K562 (cell line): Measurements from ENCODE around the gene RPS6KA2. TPM values are rescaled to one million over a fixed set of nuclear protein-coding genes. Genes with fewer than 3 reads are reported as not detected.

Experiments used
- ATAC-seq: fragments of 200-7000 bp; cut with Tn5 transposase; 3 replicates; pipeline ENCODE4 v1.9.1; 2020; ENCODE audit warnings: moderate library complexity
- BruUV-seq: library from RNA; stranded (reverse); fragments of 400-500 nt; replicated peaks from 2 replicates; lab custom pipeline; 2021; lab: Mats Ljungman, UMichigan
- CTCF ChIA-PET: fragments of 300-600 bp; formaldehyde crosslinking; extraction: SDS; loops from one replicate; lab custom pipeline; 2021; ENCODE audit warnings: low intra/inter-chr PET ratio; lab: Yijun Ruan, JAX
- POLR2A ChIA-PET: fragments of 300-600, 350-650 bp; sonication (Branson Sonifier 250); formaldehyde crosslinking; extraction: SDS; loops from one replicate; lab custom pipeline; 2021; ENCODE audit warnings: antibody characterized with exemption, inconsistent platforms; lab: Yijun Ruan, JAX
- DNase-seq, 4 experiments: peaks; one replicate each; pipeline versions ENCODE4 v3.0.0 to v3.0.0-alpha.2; 2011 to 2018; ENCODE audit warnings: low spot score in 3 of 4, mixed read lengths in 3 of 4; ENCODE audit errors: extremely low read depth in 1 of 4
- FAIRE-seq: peaks from 2 replicates; lab custom pipeline; 2011; peaks lifted over from hg19 to GRCh38; lab: Jason Lieb, UNC
- H2AFZ ChIP-seq: 2 replicates; pipeline ENCODE4 v1.6.0; 2011; ENCODE audit warnings: low read depth, low read length, control low read depth, inconsistent platforms
- H3K27ac ChIP-seq: fragments of 200-600 bp; 3 replicates; pipeline ENCODE4 v1.8.0; 2011; ENCODE audit warnings: low read depth, mild to moderate bottlenecking, control low read depth, inconsistent platforms, low read length, moderate library complexity, mixed read lengths; ENCODE audit errors: extremely low read depth
- H3K27me3 ChIP-seq, 2 experiments: fragments of 300-600 bp in 1 of 2; 2 replicates in 1 of 2; 3 replicates in 1 of 2; pipeline versions ENCODE4 v1.6.0 to v1.8.0; 2011; ENCODE audit warnings: inconsistent platforms in 2 of 2, low read length in 2 of 2, mild to moderate bottlenecking in 1 of 2, mixed read lengths in 1 of 2, moderate library complexity in 1 of 2; ENCODE audit not compliant: control insufficient read depth in 2 of 2, insufficient read depth in 2 of 2
- H3K36me3 ChIP-seq: fragments of 300-600 bp; 3 replicates; pipeline ENCODE4 v1.8.0; 2011; ENCODE audit warnings: mild to moderate bottlenecking, low read length, inconsistent platforms; ENCODE audit not compliant: control insufficient read depth, insufficient read depth
- H3K4me1 ChIP-seq, 2 experiments: fragments of 200-600 bp in 1 of 2; replicated peaks in 1 of 2; 2 replicates in 1 of 2; 3 replicates in 1 of 2; pipeline versions ENCODE4 v1.5.1 to v1.8.0; 2011; ENCODE audit warnings: inconsistent platforms in 2 of 2, low read length in 2 of 2, mild to moderate bottlenecking in 1 of 2, mixed read lengths in 1 of 2, moderate library complexity in 1 of 2; ENCODE audit not compliant: control insufficient read depth in 2 of 2, insufficient read depth in 2 of 2
- H3K4me2 ChIP-seq: 2 replicates; pipeline ENCODE4 v1.6.1; 2011; ENCODE audit warnings: low read length, control low read depth, inconsistent platforms, mixed read lengths; ENCODE audit not compliant: insufficient read depth
- H3K4me3 ChIP-seq: fragments of 200-600 bp; sonication (generic), shearing (Covaris generic); 2 replicates; pipeline ENCODE4 v1.5.1; 2016; ENCODE audit warnings: control low read depth, inconsistent platforms
- H3K79me2 ChIP-seq: fragments of 200-600 bp; 3 replicates; pipeline ENCODE4 v1.8.0; 2011; ENCODE audit warnings: low read length, inconsistent platforms; ENCODE audit not compliant: control insufficient read depth, insufficient read depth
- H3K9ac ChIP-seq, 2 experiments: 2 replicates each; pipeline versions ENCODE4 v1.6.0 to v1.6.1; 2011; ENCODE audit warnings: low read depth in 2 of 2, low read length in 2 of 2, control low read depth in 1 of 2, inconsistent platforms in 1 of 2, mild to moderate bottlenecking in 1 of 2, mixed read lengths in 1 of 2; ENCODE audit not compliant: insufficient read depth in 1 of 2
- H3K9me1 ChIP-seq: one replicate; pipeline ENCODE4 v1.6.0; 2011; ENCODE audit warnings: inconsistent platforms, mild to moderate bottlenecking, low read length, moderate library complexity; ENCODE audit not compliant: control insufficient read depth, insufficient read depth
- H3K9me3 ChIP-seq: replicated peaks from 2 replicates; pipeline ENCODE4 v1.5.1; 2011; ENCODE audit warnings: low read depth, low read length, inconsistent platforms; ENCODE audit not compliant: control insufficient read depth, insufficient read depth
- H4K20me1 ChIP-seq: replicated peaks from 2 replicates; pipeline ENCODE4 v1.6.1; 2011; ENCODE audit warnings: low read length, inconsistent platforms, mixed read lengths; ENCODE audit not compliant: control insufficient read depth, insufficient read depth
- ARID1B ChIP-seq: fragments of 450-650 bp; IDR thresholded peaks from 2 replicates; pipeline ENCODE4 v1.6.1; 2016; ENCODE audit warnings: antibody characterized with exemption, mild to moderate bottlenecking, inconsistent platforms
- CCNT2 ChIP-seq: IDR thresholded peaks from 2 replicates; pipeline ENCODE4 v1.6.1; 2011; ENCODE audit warnings: borderline replicate concordance, low read depth, mild to moderate bottlenecking, moderate library complexity, mixed read lengths, low read length; ENCODE audit not compliant: insufficient read length; ENCODE audit errors: extremely low read depth
- DIDO1 ChIP-seq: fragments of 450-650 bp; IDR thresholded peaks from 2 replicates; pipeline ENCODE4 v1.6.1; 2016; ENCODE audit warnings: low read depth, missing biosample characterization, missing genetic modification characterization
- EWSR1 ChIP-seq: fragments of 450-650 bp; IDR thresholded peaks from 2 replicates; pipeline ENCODE4 v1.6.1; 2018; ENCODE audit warnings: borderline replicate concordance, mild to moderate bottlenecking, low read depth, moderate library complexity; ENCODE audit not compliant: partially characterized antibody
- HDAC2 ChIP-seq: fragments of 450-650 bp; IDR thresholded peaks from 2 replicates; pipeline ENCODE4 v1.6.1; 2016; ENCODE audit warnings: mild to moderate bottlenecking
- MCM7 ChIP-seq, 2 experiments: fragments of 450-650 bp; IDR thresholded peaks; 2 replicates each; pipeline ENCODE4 v1.6.1; 2016 to 2018
- MYNN ChIP-seq, 2 experiments: sonication (generic); formaldehyde crosslinking in 1 of 2; IDR thresholded peaks; 2 replicates each; pipeline versions ENCODE4 v1.5.0 to v1.6.1; 2016 to 2020; ENCODE audit warnings: antibody characterized with exemption in 1 of 2, missing genetic modification reagents in 1 of 2
- NCOA2 ChIP-seq, 2 experiments: fragments of 450-650 bp; IDR thresholded peaks; 2 replicates each; pipeline ENCODE4 v1.6.1; 2018; ENCODE audit warnings: mild to moderate bottlenecking in 2 of 2, moderate library complexity in 1 of 2; ENCODE audit not compliant: partially characterized antibody in 2 of 2
- NFIC ChIP-seq: fragments of 450-650 bp; IDR thresholded peaks from 2 replicates; pipeline ENCODE4 v1.6.1; 2017; ENCODE audit warnings: mild to moderate bottlenecking, inconsistent platforms
- PTTG1 ChIP-seq: fragments of 450-650 bp; IDR thresholded peaks from 2 replicates; pipeline ENCODE4 v1.6.1; 2016; ENCODE audit warnings: low read depth, mild to moderate bottlenecking, missing genetic modification characterization, missing compliant biosample characterization
- RBM14 ChIP-seq: fragments of 200-400 bp; formaldehyde crosslinking; IDR thresholded peaks from 2 replicates; pipeline ENCODE4 v1.6.1; 2018; ENCODE audit warnings: low read depth, mild to moderate bottlenecking, low read length, moderate library complexity, borderline replicate concordance; ENCODE audit not compliant: insufficient read depth
- SMC3 ChIP-seq: conservative IDR thresholded peaks from 2 replicates; pipeline ENCODE4 v1.6.1; 2011; ENCODE audit warnings: low read depth, low read length, improper control_type of control experiment; ENCODE audit not compliant: insufficient read depth
- WHSC1 ChIP-seq: IDR thresholded peaks from one replicate; pipeline ENCODE4 v1.6.1; 2012; ENCODE audit warnings: low read length, control low read depth, inconsistent platforms
- ZBTB17 ChIP-seq: fragments of 450-650 bp; formaldehyde crosslinking; IDR thresholded peaks from 2 replicates; pipeline ENCODE4 v1.4.0; 2020; ENCODE audit warnings: mild to moderate bottlenecking
- ZNF175 ChIP-seq: fragments of 200-800 bp; sonication (Bioruptor generic); IDR thresholded peaks from 2 replicates; pipeline ENCODE4 v1.6.1; 2016; ENCODE audit warnings: low read depth, mild to moderate bottlenecking, missing genetic modification characterization, missing compliant biosample characterization
- ZNF184 ChIP-seq: sonication (generic); formaldehyde crosslinking; IDR thresholded peaks from 2 replicates; pipeline ENCODE4 v1.5.0; 2020; ENCODE audit warnings: missing genetic modification reagents
- ZNF316 ChIP-seq: fragments of 450-650 bp; IDR thresholded peaks from 2 replicates; pipeline ENCODE4 v1.6.1; 2016
- ZNF79 ChIP-seq: fragments of 250-450 bp; sonication (Bioruptor Pico); IDR thresholded peaks from 2 replicates; pipeline ENCODE4 v1.4.0; 2020; ENCODE audit warnings: low read depth, mild to moderate bottlenecking, moderate library complexity
- WGBS: fragments of 100-300 bp; shearing (Covaris generic); methylation state at CpG from one replicate; pipeline ENCODE4 v1.1.6; 2016; ENCODE audit warnings: low coverage, mixed read lengths; ENCODE audit not compliant: insufficient coverage; ENCODE audit errors: missing lambda C conversion rate; 5-methylcytosine and 5-hydroxymethylcytosine counted together
- in situ Hi-C: fragments of 300-500 bp; cut with MboI; formaldehyde crosslinking; loops from 4 replicates; pipeline ENCODE4 v1.15.0; 2018; ENCODE audit warnings: inconsistent platforms, mixed read lengths
- intact Hi-C: fragments of 100-400 bp; cut with micrococcal nuclease; formaldehyde crosslinking; loops from 2 replicates; pipeline ENCODE4 v1.14.2; 2022
- polyA plus RNA-seq, 8 experiments: library from polyadenylated mRNA; depleted of rRNA in 4 of 8; stranded (reverse) in 5 of 8; unstranded in 3 of 8; fragments of >200 nt; fragmentation: Nextera tagmentation in 2 of 8; fragmentation: Illumina TruSeq in 1 of 8; extraction: Ambion mirVana in 2 of 8; extraction: Trizol in 1 of 8; gene quantifications; 2 replicates each; pipeline versions ENCODE4 v1.2.1 to v1.2.3, GENCODE V29; 2011 to 2014; ENCODE audit warnings: inconsistent platforms in 1 of 8, missing spikeins in 1 of 8
- total RNA-seq, 7 experiments: library from RNA; depleted of rRNA in 6 of 7; stranded (reverse); fragments of >200 nt in 6 of 7; fragmentation: Illumina TruSeq in 2 of 7; extraction: Trizol in 2 of 7; gene quantifications; 2 replicates each; pipeline versions ENCODE4 v1.2.1 to v1.2.3, GENCODE V29; 2011 to 2021; ENCODE audit warnings: low replicate concordance in 1 of 7

Gene RPS6KA2
- total and polyA plus RNA-seq, 9 of the 15 experiments (the other 6 are each of a cell fraction or from before 2014, with no cell fraction given): 0.29 to 1.00 (median 0.53) TPM

DNA sequence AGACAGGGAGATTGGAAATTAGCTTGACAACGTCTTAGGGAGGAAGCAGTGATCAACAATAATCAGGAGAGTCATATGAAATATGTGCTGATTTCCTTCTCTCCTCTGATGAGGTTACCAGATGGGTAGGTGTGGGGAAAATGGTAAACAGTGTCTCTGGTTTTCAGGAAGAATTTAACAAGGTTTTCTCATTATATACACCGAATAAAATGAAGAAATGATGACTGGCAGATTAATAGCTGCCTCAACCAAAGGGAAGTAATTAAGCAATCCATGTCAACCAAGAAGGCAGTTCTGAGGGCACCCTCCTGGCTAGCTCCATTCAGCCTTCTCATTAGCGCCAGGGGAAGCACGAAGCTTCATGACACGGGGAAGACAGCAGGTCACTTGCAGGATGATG, 27.8 kb downstream of the RPS6KA2 start:
- BruUV-seq: no TSS peak
- FAIRE-seq: no peak
- CTCF ChIA-PET: no interaction called here

DNA sequence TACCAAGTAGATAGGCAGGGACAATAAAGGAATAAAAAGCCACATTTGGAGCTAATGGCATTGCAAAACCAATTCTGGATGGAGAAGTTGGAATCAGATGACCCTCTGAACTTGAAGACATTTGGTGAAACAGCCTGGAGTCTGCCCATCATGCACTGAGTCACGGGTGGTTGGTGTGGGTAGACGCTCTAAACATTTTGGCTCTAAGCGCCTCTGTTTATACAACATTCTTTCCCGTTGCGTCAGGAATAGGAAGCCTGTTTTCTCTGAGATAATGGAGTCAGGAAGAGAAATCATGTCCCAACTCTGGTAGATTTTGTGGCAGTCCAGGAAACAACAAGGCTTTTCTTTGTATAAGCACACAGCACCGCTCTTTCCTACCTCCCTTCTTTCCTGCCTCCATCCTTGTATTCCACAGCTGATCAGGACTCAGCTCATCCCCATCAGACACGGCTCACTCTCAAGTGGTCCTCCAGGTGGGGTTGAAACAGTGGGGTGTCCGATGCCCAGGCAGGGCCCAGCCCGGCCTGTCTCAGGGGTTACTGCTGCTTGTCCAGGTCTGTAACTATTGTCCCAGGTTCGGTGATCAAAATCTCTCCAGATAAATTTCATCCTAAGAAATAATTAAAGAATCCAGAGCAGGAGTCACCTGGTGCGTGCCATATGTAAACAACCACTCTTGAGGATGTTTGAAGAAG, 28.5 kb downstream of the RPS6KA2 start:
- Histone ChIP-seq H3K9ac (no peak overlapping the region), H3K4me1 (no peaks in the 10 kb centered on the region), H3K27me3 (peaks cover 10 to 33% of the 10 kb centered on the region in 2 experiments), H3K79me2 (no peaks in the 10 kb centered on the region), H4K20me1 (peaks cover 5% of the 10 kb centered on the region; the same call in 1 of the 2 replicates), H2AFZ (no peak overlapping the region), H3K4me2 (no peak overlapping the region), H3K9me3 (no peaks in the 10 kb centered on the region), H3K4me3 (no peak overlapping the region), H3K9me1 (no peaks in the 10 kb centered on the region), H3K36me3 (no peaks in the 10 kb centered on the region), H3K27ac (no peak overlapping the region)
- no peak for FAIRE-seq
- ChIA-PET CTCF (no interaction called here), POLR2A (interaction anchor here (0.7 kb wide), 1 partner anchor 14 kb away, joined by 3 read pairs; no protein-coding TSS in a partner anchor)
- in situ Hi-C loops: no loop called here
- no peak for DNase-seq
- 1% methylated on average over 11 of the region's 11 CpGs for WGBS
- BruUV-seq: no TSS peak
- ATAC-seq: no peak
- TF ChIP-seq ZNF175: no peak
- TF ChIP-seq PTTG1 (tag): no peak
- no peak for TF ChIP-seq WHSC1
- TF ChIP-seq NCOA2 (IDR thresholded peaks at IDR 0.05; ENCODE audit: partially characterized antibody in 2 of 2): no peak
- TF ChIP-seq CCNT2: no peak
- no peak for TF ChIP-seq NFIC
- no peak for TF ChIP-seq ARID1B
- no peak for TF ChIP-seq ZNF79 (CRISPR knock-in tag)
- no peak for TF ChIP-seq EWSR1
- no peak for TF ChIP-seq ZNF184 (CRISPR knock-in tag)
- no peak for TF ChIP-seq RBM14
- TF ChIP-seq MCM7 (IDR thresholded peaks at IDR 0.05): no peak
- TF ChIP-seq HDAC2: no peak
- intact Hi-C loops: no loop called here

More for the DNA sequence above, 27.8 kb downstream of the RPS6KA2 start:
- no peak for DNase-seq
- Histone ChIP-seq H3K9me3 (no peaks in the 10 kb centered on the region), H4K20me1 (peaks cover 5% of the 10 kb centered on the region; the same call in 1 of the 2 replicates), H3K9ac (no peak overlapping the region), H3K79me2 (no peaks in the 10 kb centered on the region), H3K4me1 (no peaks in the 10 kb centered on the region), H3K36me3 (no peaks in the 10 kb centered on the region), H3K9me1 (no peaks in the 10 kb centered on the region), H3K27me3 (peaks cover 11 to 37% of the 10 kb centered on the region in 2 experiments), H3K4me2 (no peak overlapping the region), H3K27ac (no peak overlapping the region), H2AFZ (no peak overlapping the region), H3K4me3 (no peak overlapping the region)
- intact Hi-C loops (no loop called here), in situ Hi-C loops (no loop called here)
- TF ChIP-seq SMC3: no peak
- TF ChIP-seq ZNF316: peak; percentile 22; the same call in 1 of the 2 replicates
- TF ChIP-seq ZBTB17 (CRISPR knock-in tag): no peak
- no peak for TF ChIP-seq MYNN (IDR thresholded peaks at IDR 0.05)
- TF ChIP-seq MYNN (CRISPR knock-in tag; IDR thresholded peaks at IDR 0.05): no peak
- TF ChIP-seq DIDO1: no peak
- ATAC-seq: no peak
- 0% methylated on average over 5 of the region's 5 CpGs for WGBS
- POLR2A ChIA-PET: interaction anchor here (0.7 kb wide), 1 partner anchor 14 kb away, joined by 3 read pairs; no protein-coding TSS in a partner anchor
